ENCODE measurements around the gene HOXB2. TPM values are rescaled to one million over a fixed set of nuclear protein-coding genes. Genes with fewer than 3 reads are reported as not detected.

Gene HOXB2
- total RNA-seq, 2 donors from 2014 or later, result 4.8 to 5.5 TPM

DNA sequence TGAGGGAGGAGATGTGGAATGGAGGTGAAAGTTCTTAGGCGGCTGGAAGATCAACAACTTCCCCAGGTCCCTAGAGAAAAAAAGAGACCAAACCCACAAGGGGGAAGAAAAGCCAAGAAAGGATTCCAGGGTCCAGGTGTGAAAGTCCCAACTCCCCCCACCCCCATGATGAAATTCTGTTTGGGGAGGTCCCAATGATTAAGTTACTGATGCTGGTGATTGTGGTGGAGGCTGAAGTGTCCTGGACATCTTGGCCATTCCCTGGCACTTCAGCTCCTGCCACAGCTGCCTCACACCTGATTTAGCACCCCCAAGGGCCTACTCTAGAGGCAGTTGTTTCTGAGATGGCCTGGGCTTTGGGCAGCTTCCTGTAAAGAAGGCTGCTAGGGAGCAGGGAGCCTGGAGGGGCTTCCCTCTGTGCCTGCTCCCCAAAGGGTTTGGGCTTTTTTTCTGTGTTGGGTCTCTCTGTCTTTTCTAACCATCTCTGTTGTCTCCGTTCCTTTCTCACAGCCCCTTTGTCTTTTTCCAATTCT, 20.2 kb upstream of the HOXB2 start:
- H3K36me3 ChIP-seq, result no peaks in the 10 kb centered on the region
- H3K27me3 ChIP-seq, result peaks cover 0 to 18% of the 10 kb centered on the region in 2 donors
- peak overlapping the region in 1 of 2 donors; percentile 34 for H3K4me3 ChIP-seq
- peaks cover 0 to 8% of the 10 kb centered on the region in 2 donors for H3K4me1 ChIP-seq
- DNase-seq (ENCODE audit: low spot score), result no peak
- H3K27ac ChIP-seq, result no peak overlapping the region
- H3K9me3 ChIP-seq, result no peaks in the 10 kb centered on the region
- TF ChIP-seq, protein P1, sequence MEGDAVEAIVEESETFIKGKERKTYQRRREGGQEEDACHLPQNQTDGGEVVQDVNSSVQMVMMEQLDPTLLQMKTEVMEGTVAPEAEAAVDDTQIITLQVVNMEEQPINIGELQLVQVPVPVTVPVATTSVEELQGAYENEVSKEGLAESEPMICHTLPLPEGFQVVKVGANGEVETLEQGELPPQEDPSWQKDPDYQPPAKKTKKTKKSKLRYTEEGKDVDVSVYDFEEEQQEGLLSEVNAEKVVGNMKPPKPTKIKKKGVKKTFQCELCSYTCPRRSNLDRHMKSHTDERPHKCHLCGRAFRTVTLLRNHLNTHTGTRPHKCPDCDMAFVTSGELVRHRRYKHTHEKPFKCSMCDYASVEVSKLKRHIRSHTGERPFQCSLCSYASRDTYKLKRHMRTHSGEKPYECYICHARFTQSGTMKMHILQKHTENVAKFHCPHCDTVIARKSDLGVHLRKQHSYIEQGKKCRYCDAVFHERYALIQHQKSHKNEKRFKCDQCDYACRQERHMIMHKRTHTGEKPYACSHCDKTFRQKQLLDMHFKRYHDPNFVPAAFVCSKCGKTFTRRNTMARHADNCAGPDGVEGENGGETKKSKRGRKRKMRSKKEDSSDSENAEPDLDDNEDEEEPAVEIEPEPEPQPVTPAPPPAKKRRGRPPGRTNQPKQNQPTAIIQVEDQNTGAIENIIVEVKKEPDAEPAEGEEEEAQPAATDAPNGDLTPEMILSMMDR (IDR thresholded peaks at IDR 0.05), result no peak

DNA sequence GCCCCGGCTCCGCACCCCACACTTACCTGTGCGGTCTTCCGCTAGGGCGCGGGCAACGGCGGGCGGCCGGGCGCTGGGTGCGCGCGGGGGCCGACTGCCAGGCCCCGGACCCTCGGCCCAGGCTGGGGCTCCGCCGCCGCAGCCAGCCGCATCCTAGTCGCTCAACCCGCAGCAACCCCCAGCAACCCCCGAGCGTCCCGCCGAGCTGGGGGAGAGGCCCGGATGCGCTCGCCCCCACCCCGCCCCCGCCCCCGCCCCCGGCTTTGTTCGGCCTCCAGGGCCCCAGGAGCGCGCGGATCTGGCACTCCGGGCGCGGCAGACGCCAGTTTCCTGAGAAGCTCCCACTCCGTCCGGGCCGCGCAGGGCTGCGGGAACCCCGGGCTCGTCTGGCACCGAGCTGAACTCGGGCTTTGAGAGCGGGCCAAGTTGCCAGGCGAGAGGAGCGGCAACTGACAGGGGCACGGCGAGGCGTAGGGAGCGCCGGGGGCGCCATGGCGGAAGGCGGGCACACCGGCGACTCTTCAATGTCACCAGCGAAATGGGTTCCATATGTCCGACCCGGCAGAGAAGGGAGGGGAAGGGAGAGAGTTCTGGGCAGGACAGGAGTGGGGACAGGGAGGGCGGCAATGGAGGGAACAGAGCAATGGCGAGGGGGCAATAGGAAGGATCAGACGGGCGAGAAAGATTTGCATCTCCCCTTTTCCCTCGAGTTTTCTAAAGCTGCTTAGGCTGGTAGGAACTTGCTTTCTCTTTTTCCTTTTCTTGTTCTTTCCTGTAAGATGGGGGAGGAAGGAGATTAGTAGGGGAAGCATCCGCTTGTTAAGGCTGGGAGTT, 19.5 kb upstream of the HOXB2 start:
- H3K27ac ChIP-seq, result peak overlapping the region; percentile 31 to 65
- DNase-seq (ENCODE audit: low spot score), result no peak
- H3K27me3 ChIP-seq, result peaks cover 0 to 18% of the 10 kb centered on the region in 2 donors
- no peaks in the 10 kb centered on the region for H3K36me3 ChIP-seq
- peak overlapping the region; percentile 34 to 51 for H3K4me3 ChIP-seq
- H3K9me3 ChIP-seq, result no peaks in the 10 kb centered on the region
- peaks cover 0 to 8% of the 10 kb centered on the region in 2 donors for H3K4me1 ChIP-seq
- TF ChIP-seq, protein P1 (IDR thresholded peaks at IDR 0.05), result no peak

DNA sequence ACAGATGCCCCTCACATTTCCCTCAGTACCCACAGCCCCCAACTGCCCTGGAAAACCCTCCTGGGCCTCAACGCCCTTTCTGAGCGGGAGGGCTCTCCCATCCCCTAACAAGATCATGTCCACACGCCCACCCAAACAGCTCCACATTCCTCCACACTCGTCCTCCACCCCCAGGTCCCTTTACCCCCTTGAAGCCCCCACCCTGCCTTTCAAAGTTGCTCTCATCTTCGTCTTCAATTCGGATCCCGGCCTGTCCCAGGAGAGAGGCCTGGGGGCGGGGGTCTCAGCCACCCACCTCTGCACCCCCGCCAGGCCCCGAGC, 18.9 kb upstream of the HOXB2 start:
- peak overlapping the region; percentile 34 to 51 for H3K4me3 ChIP-seq
- peaks cover 0 to 8% of the 10 kb centered on the region in 2 donors for H3K4me1 ChIP-seq
- H3K27me3 ChIP-seq, result peaks cover 0 to 12% of the 10 kb centered on the region in 2 donors
- DNase-seq (ENCODE audit: low spot score), result no peak
- TF ChIP-seq, protein P1 (IDR thresholded peaks at IDR 0.05), result no peak
- H3K36me3 ChIP-seq, result no peaks in the 10 kb centered on the region
- no peaks in the 10 kb centered on the region for H3K9me3 ChIP-seq
- H3K27ac ChIP-seq, result no peak overlapping the region

DNA sequence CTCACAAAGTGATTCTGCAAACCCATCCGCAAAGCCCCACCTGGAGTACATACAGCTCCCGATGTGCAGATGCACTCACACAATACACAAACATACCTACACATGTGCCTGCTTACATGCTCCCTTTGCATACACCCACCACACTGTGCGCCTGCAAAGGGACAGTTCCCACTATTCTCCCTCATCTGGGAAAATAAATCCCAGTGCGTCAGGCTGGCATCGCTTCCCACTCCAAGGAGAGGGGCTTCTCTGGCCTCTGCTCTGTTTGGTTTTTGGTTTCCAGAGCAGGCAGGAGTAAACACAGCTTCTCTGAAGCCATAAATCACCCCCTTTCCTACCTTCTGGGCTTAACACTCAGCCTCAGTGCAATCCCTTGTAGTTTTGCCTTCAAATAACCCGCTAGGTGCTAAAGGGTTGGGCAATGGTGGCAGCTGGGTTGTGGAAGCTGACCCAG, 18.5 kb upstream of the HOXB2 start:
- TF ChIP-seq, protein P1 (IDR thresholded peaks at IDR 0.05), result no peak
- no peak overlapping the region for H3K27ac ChIP-seq
- H3K36me3 ChIP-seq, result no peaks in the 10 kb centered on the region
- peaks cover 0 to 9% of the 10 kb centered on the region in 2 donors for H3K27me3 ChIP-seq
- peak overlapping the region; percentile 34 to 51 for H3K4me3 ChIP-seq
- DNase-seq (ENCODE audit: low spot score), result no peak
- H3K4me1 ChIP-seq, result peaks cover 0 to 8% of the 10 kb centered on the region in 2 donors
- H3K9me3 ChIP-seq, result no peaks in the 10 kb centered on the region

DNA sequence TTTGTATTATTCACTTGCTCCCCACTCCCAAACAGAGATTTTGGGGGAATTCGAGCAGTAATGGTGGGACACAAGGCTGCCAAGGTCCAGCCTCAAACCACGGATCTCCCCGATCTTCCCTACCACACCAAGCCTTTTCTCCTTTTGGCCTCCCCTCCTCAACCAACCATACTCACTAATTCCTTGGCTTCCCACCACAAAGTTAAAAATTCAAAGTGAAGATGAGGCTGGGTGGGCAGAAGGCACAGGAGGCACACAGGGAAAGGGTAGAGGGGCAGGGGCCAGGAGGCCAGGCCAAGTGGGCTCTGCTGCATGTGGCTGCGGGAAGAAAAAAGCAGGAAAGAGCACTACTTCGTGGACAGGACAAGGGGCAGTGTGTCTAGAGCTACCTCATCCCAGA, 18.0 kb upstream of the HOXB2 start:
- Histone ChIP-seq H3K27me3 (peaks cover 0 to 9% of the 10 kb centered on the region in 2 donors), H3K36me3 (no peaks in the 10 kb centered on the region), H3K9me3 (no peaks in the 10 kb centered on the region), H3K4me3 (no peak overlapping the region), H3K4me1 (peaks cover 0 to 8% of the 10 kb centered on the region in 2 donors), H3K27ac (no peak overlapping the region)
- no peak for DNase-seq (ENCODE audit: low spot score)
- TF ChIP-seq, protein P1 (IDR thresholded peaks at IDR 0.05), result no peak
